Duodenal mucosa (tissue), 2 donors: ENCODE results near the gene PRDM2.

Source experiments
- H3K27ac ChIP-seq: one replicate; pipeline ENCODE4 v1.7.0; 2013; ENCODE audit warnings: low read depth, low read length
- H3K27me3 ChIP-seq, 2 donors: one replicate each; pipeline ENCODE4 v1.7.0; 2013; ENCODE audit warnings: low read length in 2 of 2, control low read depth in 1 of 2; ENCODE audit not compliant: insufficient read depth in 2 of 2, control insufficient read depth in 1 of 2
- H3K36me3 ChIP-seq, 2 donors: one replicate each; pipeline ENCODE4 v1.7.0; 2013; ENCODE audit warnings: low read length in 2 of 2, control low read depth in 1 of 2; ENCODE audit not compliant: insufficient read depth in 2 of 2, control insufficient read depth in 1 of 2
- H3K4me1 ChIP-seq, 2 donors: one replicate each; pipeline ENCODE4 v1.7.0; 2013; ENCODE audit warnings: low read length in 2 of 2, control low read depth in 1 of 2; ENCODE audit not compliant: insufficient read depth in 2 of 2, control insufficient read depth in 1 of 2
- H3K4me3 ChIP-seq, 2 donors: one replicate each; pipeline ENCODE4 v1.7.0; 2013; ENCODE audit warnings: low read length in 2 of 2, low read depth in 1 of 2
- H3K9ac ChIP-seq, 2 donors: one replicate each; pipeline ENCODE4 v1.7.0; 2013; ENCODE audit warnings: low read length in 2 of 2, low read depth in 1 of 2
- H3K9me3 ChIP-seq, 2 donors: one replicate each; pipeline ENCODE4 v1.7.0; 2013; ENCODE audit warnings: low read length in 2 of 2, control low read depth in 1 of 2; ENCODE audit not compliant: control insufficient read depth in 1 of 2

Gene PRDM2

DNA sequence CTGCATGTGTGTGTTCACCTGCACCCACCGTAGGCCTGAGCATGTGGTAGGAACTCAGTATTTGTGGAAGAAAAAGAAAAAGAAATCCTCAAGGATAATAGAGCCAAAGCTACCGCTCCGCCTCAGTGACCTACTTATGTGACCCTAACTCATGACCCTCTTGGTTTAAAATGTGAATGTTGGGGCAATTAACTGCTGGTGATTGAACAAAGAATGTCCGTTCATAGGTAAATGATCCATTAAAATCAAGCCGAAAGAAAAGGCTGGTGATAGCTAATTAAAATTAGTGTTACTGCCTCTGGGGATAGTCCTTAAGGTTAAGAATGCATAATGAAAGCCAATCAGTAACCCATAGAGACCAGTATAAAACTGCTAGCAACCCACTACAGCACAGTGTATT is 98.1 kb downstream of the PRDM2 start:
- peaks cover 4 to 6% of the 10 kb centered on the region in 2 donors for H3K36me3 ChIP-seq
- H3K4me3 ChIP-seq = no peak overlapping the region
- no peaks in the 10 kb centered on the region for H3K9me3 ChIP-seq
- H3K27ac ChIP-seq = no peak overlapping the region
- H3K9ac ChIP-seq = no peak overlapping the region
- no peaks in the 10 kb centered on the region for H3K27me3 ChIP-seq
- H3K4me1 ChIP-seq = peaks cover 29 to 41% of the 10 kb centered on the region in 2 donors

DNA sequence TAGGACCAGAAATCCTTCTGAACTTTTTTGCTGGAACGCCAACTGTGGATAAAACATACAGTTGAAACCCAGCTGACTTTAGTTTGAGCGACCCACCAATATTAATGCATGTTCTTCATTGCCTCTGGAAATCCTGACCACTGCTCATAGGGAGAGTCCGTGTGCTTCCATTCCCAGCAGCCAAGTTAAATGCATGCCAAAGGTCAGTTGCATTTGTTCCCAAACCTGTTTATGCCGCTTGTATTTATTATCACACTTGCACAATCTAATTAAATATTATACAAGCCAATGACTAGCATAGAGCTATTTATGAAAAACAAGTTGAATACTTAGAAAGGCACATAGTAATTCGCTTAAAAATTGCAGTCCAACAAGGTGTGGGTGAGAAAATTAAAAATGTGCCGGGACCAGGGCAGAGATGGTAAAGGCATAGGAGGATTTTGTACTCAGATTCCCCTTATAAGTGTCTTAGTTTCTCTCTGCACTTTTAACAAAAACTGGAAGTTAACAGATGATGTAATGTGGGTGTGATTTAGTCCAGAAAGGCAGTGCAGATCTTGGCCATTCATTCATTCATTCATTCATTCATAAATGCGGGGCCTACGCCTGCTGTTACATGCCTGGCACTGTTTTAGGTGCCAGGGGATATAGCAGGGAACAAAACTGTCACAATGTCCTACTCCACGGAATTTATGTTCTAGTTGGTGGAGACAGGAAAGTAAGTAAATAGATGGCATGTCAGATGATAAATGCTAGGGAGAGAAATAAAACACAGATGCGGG is 99.7 kb downstream of the PRDM2 start:
- peak overlapping the region in 1 of 2 donors; percentile 21 for H3K4me3 ChIP-seq
- H3K36me3 ChIP-seq = peaks cover 0 to under 1% of the 10 kb centered on the region in 2 donors
- peaks cover 32 to 44% of the 10 kb centered on the region in 2 donors for H3K4me1 ChIP-seq
- no peaks in the 10 kb centered on the region for H3K27me3 ChIP-seq
- peak overlapping the region; percentile 60 for H3K27ac ChIP-seq
- H3K9ac ChIP-seq = peak overlapping the region; percentile 7 to 28
- H3K9me3 ChIP-seq = no peaks in the 10 kb centered on the region

DNA sequence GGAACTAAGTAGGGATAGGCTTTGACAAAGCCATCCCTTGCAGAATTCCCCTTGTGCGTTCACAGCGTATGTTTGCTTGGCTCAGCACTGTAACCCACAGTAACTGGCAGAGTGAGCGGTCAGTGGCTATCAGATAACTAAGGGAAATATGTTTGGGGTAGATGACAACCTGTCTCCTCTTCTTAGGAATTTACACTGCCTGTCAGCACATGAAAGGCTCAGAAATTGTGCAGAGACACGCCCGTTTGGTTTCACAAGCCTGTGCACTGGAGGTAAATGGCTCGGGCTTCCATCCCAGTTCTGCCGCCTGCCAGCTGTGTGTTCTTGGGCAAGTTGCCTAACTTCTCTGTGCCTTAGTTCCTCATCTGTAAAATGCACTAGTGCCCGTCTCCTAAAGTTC is 101.2 kb downstream of the PRDM2 start:
- no peak overlapping the region for H3K9ac ChIP-seq
- H3K27ac ChIP-seq = no peak overlapping the region
- no peaks in the 10 kb centered on the region for H3K9me3 ChIP-seq

GRCh38 chr1:13801655-13802486 is 101.9 kb downstream of the PRDM2 start:
- Histone ChIP-seq H3K27ac (no peak overlapping the region), H3K9me3 (no peaks in the 10 kb centered on the region), H3K36me3 (no peaks in the 10 kb centered on the region), H3K27me3 (no peaks in the 10 kb centered on the region), H3K4me1 (peaks cover 32 to 44% of the 10 kb centered on the region in 2 donors), H3K4me3 (peak overlapping the region in 1 of 2 donors; percentile 26), H3K9ac (no peak overlapping the region)

More for the DNA sequence above, 101.2 kb downstream of the PRDM2 start:
- Histone ChIP-seq H3K36me3 (no peaks in the 10 kb centered on the region), H3K27me3 (no peaks in the 10 kb centered on the region), H3K4me3 (no peak overlapping the region), H3K4me1 (peaks cover 32 to 44% of the 10 kb centered on the region in 2 donors)

- Histone ChIP-seq H3K27ac (no peak overlapping the region), H3K27me3 (no peaks in the 10 kb centered on the region), H3K9ac (peak overlapping the region in 1 of 2 donors; percentile 9), H3K4me1 (peaks cover 32 to 44% of the 10 kb centered on the region in 2 donors), H3K9me3 (no peaks in the 10 kb centered on the region), H3K4me3 (no peak overlapping the region), H3K36me3 (no peaks in the 10 kb centered on the region)
Measured at GRCh38 chr1:13802782-13803545, 103.0 kb downstream of the PRDM2 start.

DNA sequence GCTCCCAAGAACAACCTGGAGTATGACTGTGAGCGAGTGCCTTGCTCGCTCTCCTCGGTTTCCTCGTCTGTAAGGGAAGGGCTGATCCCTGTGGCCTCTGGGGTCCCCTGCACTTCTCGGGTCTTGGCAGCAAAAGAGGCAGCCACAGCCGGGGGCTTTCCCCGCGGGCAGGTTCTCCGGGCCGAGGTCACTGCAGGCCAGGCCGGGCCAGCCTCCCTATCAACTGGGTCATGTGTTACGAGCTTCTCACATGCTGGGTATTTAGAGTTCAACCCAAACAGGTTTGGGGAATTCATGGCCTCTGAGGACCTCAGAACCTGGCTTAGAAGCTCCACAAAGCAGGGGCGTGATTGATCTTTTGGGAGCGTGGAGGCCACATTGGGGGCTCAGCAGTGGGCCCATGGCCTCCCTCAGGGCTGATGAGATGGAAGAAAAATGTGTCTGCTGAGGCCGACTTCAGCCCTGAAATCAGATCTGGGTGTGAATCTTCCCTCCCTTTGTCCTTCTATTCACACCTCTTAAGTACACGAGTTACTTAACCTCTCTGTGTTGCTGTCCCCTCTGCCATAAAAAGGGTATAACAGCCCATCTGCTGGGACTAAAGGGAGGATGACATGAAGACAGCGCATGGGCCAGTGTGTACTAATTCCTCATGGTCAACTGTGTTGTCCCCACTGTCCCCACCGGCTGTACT is 103.7 kb downstream of the PRDM2 start:
- Histone ChIP-seq H3K4me1 (peaks cover 32 to 39% of the 10 kb centered on the region in 2 donors), H3K4me3 (no peak overlapping the region), H3K9ac (no peak overlapping the region), H3K27me3 (no peaks in the 10 kb centered on the region), H3K36me3 (no peaks in the 10 kb centered on the region), H3K9me3 (no peaks in the 10 kb centered on the region), H3K27ac (no peak overlapping the region)

GRCh38 chr1:13804240-13804633 is 104.2 kb downstream of the PRDM2 start:
- Histone ChIP-seq H3K4me1 (peaks cover 32 to 37% of the 10 kb centered on the region in 2 donors), H3K4me3 (no peak overlapping the region), H3K27me3 (no peaks in the 10 kb centered on the region), H3K9me3 (no peaks in the 10 kb centered on the region), H3K36me3 (no peaks in the 10 kb centered on the region), H3K9ac (no peak overlapping the region), H3K27ac (no peak overlapping the region)

- no peaks in the 10 kb centered on the region for H3K27me3 ChIP-seq
- H3K4me3 ChIP-seq = no peak overlapping the region
- peaks cover 26 to 29% of the 10 kb centered on the region in 2 donors for H3K4me1 ChIP-seq
- H3K9ac ChIP-seq = no peak overlapping the region
- H3K27ac ChIP-seq = no peak overlapping the region
- H3K9me3 ChIP-seq = no peaks in the 10 kb centered on the region
- H3K36me3 ChIP-seq = no peaks in the 10 kb centered on the region
Measured at GRCh38 chr1:13805431-13805830, 105.4 kb downstream of the PRDM2 start.

- Histone ChIP-seq H3K4me1 (peaks cover 19 to 22% of the 10 kb centered on the region in 2 donors), H3K9ac (no peak overlapping the region), H3K9me3 (no peaks in the 10 kb centered on the region)
Measured at GRCh38 chr1:13806108-13806507, 106.1 kb downstream of the PRDM2 start.

More at GRCh38 chr1:13806108-13806507, 106.1 kb downstream of the PRDM2 start:
- no peak overlapping the region for H3K4me3 ChIP-seq
- H3K27ac ChIP-seq = no peak overlapping the region
- H3K36me3 ChIP-seq = no peaks in the 10 kb centered on the region
- H3K27me3 ChIP-seq = no peaks in the 10 kb centered on the region
